Panc1 (cell line): Measurements from ENCODE around the gene DOCK1. TPM values are rescaled to one million over a fixed set of nuclear protein-coding genes. Genes with fewer than 3 reads are reported as not detected.

Experiments
- ATAC-seq: fragments of 200-7000 bp; cut with Tn5 transposase; 2 replicates; pipeline ENCODE4 v1.9.1; 2020; ENCODE audit warnings: mild to moderate bottlenecking, moderate library complexity
- BruUV-seq: library from RNA; stranded (reverse); fragments of 400-500 nt; replicated peaks from 2 replicates; lab custom pipeline; 2021; lab: Mats Ljungman, UMichigan
- CTCF ChIA-PET: fragments of 300-600 bp; sonication (Branson Sonifier 250); formaldehyde crosslinking; loops from one replicate; lab custom pipeline; 2022; ENCODE audit warnings: antibody characterized with exemption; lab: Charles Lee
- POLR2A ChIA-PET: fragments of 300-600 bp; sonication (Branson Sonifier 250); formaldehyde crosslinking; loops from one replicate; lab custom pipeline; 2022; ENCODE audit warnings: antibody characterized with exemption; lab: Charles Lee
- DNase-seq: peaks from one replicate; pipeline ENCODE4 v3.0.0-alpha.2; 2010; ENCODE audit warnings: low read depth, low spot score
- H3K27ac ChIP-seq: 2 replicates; pipeline ENCODE4 v1.5.1; 2011; ENCODE audit warnings: mild to moderate bottlenecking, low read length, inconsistent platforms
- H3K27me3 ChIP-seq: fragments of 200-500 bp; sonication (Bioruptor generic); 2 replicates; pipeline ENCODE4 v1.6.0; 2014; ENCODE audit warnings: low read length, inconsistent platforms; ENCODE audit not compliant: control insufficient read depth, insufficient read depth
- H3K36me3 ChIP-seq: fragments of 200-500 bp; sonication (Bioruptor generic); 2 replicates; pipeline ENCODE4 v1.5.1; 2014; ENCODE audit warnings: inconsistent platforms, mild to moderate bottlenecking, low read length, moderate library complexity; ENCODE audit not compliant: control insufficient read depth, insufficient read depth
- H3K4me1 ChIP-seq: 2 replicates; pipeline ENCODE4 v1.5.1; 2011; ENCODE audit warnings: inconsistent platforms, mild to moderate bottlenecking, low read length, moderate library complexity; ENCODE audit not compliant: control insufficient read depth, insufficient read depth
- H3K4me3 ChIP-seq, 2 experiments: 2 replicates each; pipeline ENCODE4 v1.5.1; 2011 to 2012; ENCODE audit warnings: low read depth in 2 of 2, low read length in 2 of 2, mild to moderate bottlenecking in 2 of 2, inconsistent platforms in 1 of 2, moderate library complexity in 1 of 2
- H3K9me3 ChIP-seq: fragments of 200-500 bp; sonication (Bioruptor generic); 2 replicates; pipeline ENCODE4 v1.5.1; 2014; ENCODE audit warnings: low read depth, mild to moderate bottlenecking, inconsistent platforms, low read length, moderate library complexity; ENCODE audit not compliant: control insufficient read depth, insufficient read depth
- POLR2AphosphoS5 ChIP-seq: IDR thresholded peaks from 2 replicates; pipeline ENCODE4 v1.6.1; 2012; ENCODE audit warnings: mild to moderate bottlenecking, low read depth, low read length, moderate library complexity
- SIN3A ChIP-seq: IDR thresholded peaks from 2 replicates; pipeline ENCODE4 v1.6.1; 2012; ENCODE audit warnings: low read depth, mild to moderate bottlenecking, low read length, moderate library complexity, borderline replicate concordance; ENCODE audit not compliant: insufficient read depth
- TCF7L2 ChIP-seq: IDR thresholded peaks from 2 replicates; pipeline ENCODE4 v1.6.1; 2011; ENCODE audit warnings: mild to moderate bottlenecking, low read depth, low read length, inconsistent platforms
- in situ Hi-C: cut with HindIII; loops from 2 replicates; pipeline ENCODE4 v1.10.0; 2016; ENCODE audit warnings: low sequenced_read_pairs, low pct_unique_long_range_greater_than_20kb
- intact Hi-C: fragments of 100-400 bp; cut with micrococcal nuclease; formaldehyde crosslinking; loops from one replicate; pipeline ENCODE4 v1.10.0; 2022; ENCODE audit not compliant: unreplicated experiment
- total RNA-seq: library from RNA; stranded (reverse); gene quantifications from one replicate; pipeline ENCODE4 v1.2.1, GENCODE V29; 2021; ENCODE audit not compliant: unreplicated experiment
- TF ChIP-seq, protein P1 (sequence below), 2 experiments: IDR thresholded peaks; 2 replicates each; pipeline ENCODE4 v1.6.1; 2011 to 2012; ENCODE audit warnings: low read depth in 2 of 2, control low read depth in 1 of 2, low read length in 1 of 2, mild to moderate bottlenecking in 1 of 2, moderate library complexity in 1 of 2; ENCODE audit not compliant: insufficient read depth in 1 of 2
- TF ChIP-seq, protein P2 (sequence below): fragments of 450-650 bp; IDR thresholded peaks from 2 replicates; pipeline ENCODE4 v1.5.1; 2017; ENCODE audit warnings: mild to moderate bottlenecking

Gene DOCK1
- total RNA-seq, 1 experiment from 2014 or later: 67.6 TPM

DNA sequence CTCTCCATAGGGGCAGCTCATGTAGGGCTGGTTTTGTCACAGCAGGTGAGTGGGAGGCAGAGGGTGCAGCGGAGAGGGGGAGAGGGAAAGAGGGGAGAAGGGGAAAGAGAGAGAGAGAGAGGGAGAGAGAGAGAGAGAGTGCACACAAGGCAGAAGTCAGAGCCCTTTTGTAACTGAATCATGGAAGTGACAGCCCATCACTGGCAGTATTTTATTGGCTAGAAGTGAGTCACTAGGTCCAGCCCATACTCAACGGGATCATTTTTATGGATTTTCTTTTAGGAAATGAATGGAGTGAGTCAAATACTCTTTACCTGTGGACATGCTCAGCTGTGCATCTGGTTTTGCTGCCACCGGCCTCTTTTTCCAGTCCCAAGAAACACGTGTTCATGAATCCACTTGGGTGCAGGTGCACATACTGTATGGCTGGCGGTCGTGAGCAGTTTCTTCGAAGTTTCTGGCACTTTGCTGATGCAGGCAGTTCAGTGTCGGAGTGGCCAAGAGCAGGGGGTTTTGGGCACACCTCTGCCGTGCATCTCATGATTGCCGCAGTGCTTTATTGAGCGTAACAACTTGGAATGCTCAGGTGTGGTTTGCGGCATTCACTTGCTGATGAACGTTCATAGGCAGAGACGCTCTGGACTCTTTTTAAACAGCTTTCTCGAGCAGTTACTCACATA is 40.3 kb downstream of the DOCK1 start:
- Histone ChIP-seq H3K27ac (no peak overlapping the region), H3K9me3 (no peaks in the 10 kb centered on the region; the same call in 1 of the 2 replicates), H3K36me3 (no peaks in the 10 kb centered on the region), H3K27me3 (no peaks in the 10 kb centered on the region), H3K4me1 (no peaks in the 10 kb centered on the region), H3K4me3 (no peak overlapping the region)
- POLR2A ChIA-PET: no interaction called here
- CTCF ChIA-PET: no interaction called here
- ATAC-seq: no peak
- DNase-seq: no peak
- BruUV-seq: no TSS peak
- TF ChIP-seq TCF7L2: no peak
- TF ChIP-seq, protein P1, sequence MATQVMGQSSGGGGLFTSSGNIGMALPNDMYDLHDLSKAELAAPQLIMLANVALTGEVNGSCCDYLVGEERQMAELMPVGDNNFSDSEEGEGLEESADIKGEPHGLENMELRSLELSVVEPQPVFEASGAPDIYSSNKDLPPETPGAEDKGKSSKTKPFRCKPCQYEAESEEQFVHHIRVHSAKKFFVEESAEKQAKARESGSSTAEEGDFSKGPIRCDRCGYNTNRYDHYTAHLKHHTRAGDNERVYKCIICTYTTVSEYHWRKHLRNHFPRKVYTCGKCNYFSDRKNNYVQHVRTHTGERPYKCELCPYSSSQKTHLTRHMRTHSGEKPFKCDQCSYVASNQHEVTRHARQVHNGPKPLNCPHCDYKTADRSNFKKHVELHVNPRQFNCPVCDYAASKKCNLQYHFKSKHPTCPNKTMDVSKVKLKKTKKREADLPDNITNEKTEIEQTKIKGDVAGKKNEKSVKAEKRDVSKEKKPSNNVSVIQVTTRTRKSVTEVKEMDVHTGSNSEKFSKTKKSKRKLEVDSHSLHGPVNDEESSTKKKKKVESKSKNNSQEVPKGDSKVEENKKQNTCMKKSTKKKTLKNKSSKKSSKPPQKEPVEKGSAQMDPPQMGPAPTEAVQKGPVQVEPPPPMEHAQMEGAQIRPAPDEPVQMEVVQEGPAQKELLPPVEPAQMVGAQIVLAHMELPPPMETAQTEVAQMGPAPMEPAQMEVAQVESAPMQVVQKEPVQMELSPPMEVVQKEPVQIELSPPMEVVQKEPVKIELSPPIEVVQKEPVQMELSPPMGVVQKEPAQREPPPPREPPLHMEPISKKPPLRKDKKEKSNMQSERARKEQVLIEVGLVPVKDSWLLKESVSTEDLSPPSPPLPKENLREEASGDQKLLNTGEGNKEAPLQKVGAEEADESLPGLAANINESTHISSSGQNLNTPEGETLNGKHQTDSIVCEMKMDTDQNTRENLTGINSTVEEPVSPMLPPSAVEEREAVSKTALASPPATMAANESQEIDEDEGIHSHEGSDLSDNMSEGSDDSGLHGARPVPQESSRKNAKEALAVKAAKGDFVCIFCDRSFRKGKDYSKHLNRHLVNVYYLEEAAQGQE (IDR thresholded peaks at IDR 0.05; ENCODE audit: insufficient read depth in 1 of 2, low read depth in 2 of 2, low read length in 1 of 2): no peak
- no peak for TF ChIP-seq POLR2AphosphoS5
- TF ChIP-seq, protein P2, sequence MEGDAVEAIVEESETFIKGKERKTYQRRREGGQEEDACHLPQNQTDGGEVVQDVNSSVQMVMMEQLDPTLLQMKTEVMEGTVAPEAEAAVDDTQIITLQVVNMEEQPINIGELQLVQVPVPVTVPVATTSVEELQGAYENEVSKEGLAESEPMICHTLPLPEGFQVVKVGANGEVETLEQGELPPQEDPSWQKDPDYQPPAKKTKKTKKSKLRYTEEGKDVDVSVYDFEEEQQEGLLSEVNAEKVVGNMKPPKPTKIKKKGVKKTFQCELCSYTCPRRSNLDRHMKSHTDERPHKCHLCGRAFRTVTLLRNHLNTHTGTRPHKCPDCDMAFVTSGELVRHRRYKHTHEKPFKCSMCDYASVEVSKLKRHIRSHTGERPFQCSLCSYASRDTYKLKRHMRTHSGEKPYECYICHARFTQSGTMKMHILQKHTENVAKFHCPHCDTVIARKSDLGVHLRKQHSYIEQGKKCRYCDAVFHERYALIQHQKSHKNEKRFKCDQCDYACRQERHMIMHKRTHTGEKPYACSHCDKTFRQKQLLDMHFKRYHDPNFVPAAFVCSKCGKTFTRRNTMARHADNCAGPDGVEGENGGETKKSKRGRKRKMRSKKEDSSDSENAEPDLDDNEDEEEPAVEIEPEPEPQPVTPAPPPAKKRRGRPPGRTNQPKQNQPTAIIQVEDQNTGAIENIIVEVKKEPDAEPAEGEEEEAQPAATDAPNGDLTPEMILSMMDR: no peak
- TF ChIP-seq SIN3A: no peak
- intact Hi-C loops (no loop called here), in situ Hi-C loops (no loop called here)

DNA sequence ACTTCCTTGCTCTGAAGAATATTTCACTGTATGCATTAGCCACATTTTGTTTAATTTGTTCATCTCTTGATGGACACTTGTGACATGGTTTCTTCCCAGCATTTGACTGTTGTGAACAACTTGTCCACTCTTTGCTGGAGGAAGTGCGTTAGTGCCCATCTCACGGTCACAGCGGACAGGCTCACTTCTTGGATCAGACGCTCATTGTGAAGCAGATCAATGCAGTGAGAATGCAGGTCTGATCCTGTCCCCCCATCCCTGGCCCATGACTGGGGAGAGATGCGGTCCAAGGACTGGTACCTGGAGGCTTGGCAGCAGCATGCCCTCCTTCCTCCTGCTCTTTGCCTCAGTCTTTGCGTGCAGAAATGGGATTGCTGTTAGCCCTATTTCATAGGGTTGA is 41.5 kb downstream of the DOCK1 start:
- no peak overlapping the region for H3K27ac ChIP-seq
- ChIA-PET POLR2A (no interaction called here), CTCF (no interaction called here)
- DNase-seq (no peak), ATAC-seq (no peak)
- BruUV-seq: no TSS peak
- H3K4me3 ChIP-seq: no peak overlapping the region
- no peaks in the 10 kb centered on the region for H3K4me1 ChIP-seq
- in situ Hi-C loops: no loop called here
- H3K27me3 ChIP-seq: no peaks in the 10 kb centered on the region
- no peaks in the 10 kb centered on the region; the same call in 1 of the 2 replicates for H3K9me3 ChIP-seq
- no peak for TF ChIP-seq SIN3A
- no peak for TF ChIP-seq TCF7L2
- TF ChIP-seq, protein P2: no peak
- no peak for TF ChIP-seq POLR2AphosphoS5
- TF ChIP-seq, protein P1 (IDR thresholded peaks at IDR 0.05; ENCODE audit: insufficient read depth in 1 of 2, low read depth in 2 of 2, low read length in 1 of 2): no peak
- no peaks in the 10 kb centered on the region for H3K36me3 ChIP-seq
- intact Hi-C loops: no loop called here
